ENCODE results near the gene SORBS2. TPM values are rescaled to one million over a fixed set of nuclear protein-coding genes. Genes with fewer than 3 reads are reported as not detected.

SORBS2 gene
- total RNA-seq, 1 donor from 2014 or later = 33.6 TPM

GRCh38 chr4:185695743-185696142 lies 116.3 kb downstream of the SORBS2 start:
- no peak overlapping the region for H3K4me3 Mint-ChIP-seq (ENCODE audit: unreplicated experiment)
- no peak for DNase-seq (ENCODE audit: extremely low spot score, unreplicated experiment)
- H3K9me3 Mint-ChIP-seq (ENCODE audit: unreplicated experiment) = no peaks in the 10 kb centered on the region
- H3K36me3 Mint-ChIP-seq (ENCODE audit: unreplicated experiment) = no peaks in the 10 kb centered on the region
- no peak overlapping the region for H3K27ac Mint-ChIP-seq (ENCODE audit: unreplicated experiment)
- TF ChIP-seq CTCF (IDR thresholded peaks at IDR 0.05) = no peak
- H3K27me3 Mint-ChIP-seq (ENCODE audit: unreplicated experiment) = no peaks in the 10 kb centered on the region
- peaks cover 10% of the 10 kb centered on the region for H3K4me1 Mint-ChIP-seq (ENCODE audit: unreplicated experiment)

DNA sequence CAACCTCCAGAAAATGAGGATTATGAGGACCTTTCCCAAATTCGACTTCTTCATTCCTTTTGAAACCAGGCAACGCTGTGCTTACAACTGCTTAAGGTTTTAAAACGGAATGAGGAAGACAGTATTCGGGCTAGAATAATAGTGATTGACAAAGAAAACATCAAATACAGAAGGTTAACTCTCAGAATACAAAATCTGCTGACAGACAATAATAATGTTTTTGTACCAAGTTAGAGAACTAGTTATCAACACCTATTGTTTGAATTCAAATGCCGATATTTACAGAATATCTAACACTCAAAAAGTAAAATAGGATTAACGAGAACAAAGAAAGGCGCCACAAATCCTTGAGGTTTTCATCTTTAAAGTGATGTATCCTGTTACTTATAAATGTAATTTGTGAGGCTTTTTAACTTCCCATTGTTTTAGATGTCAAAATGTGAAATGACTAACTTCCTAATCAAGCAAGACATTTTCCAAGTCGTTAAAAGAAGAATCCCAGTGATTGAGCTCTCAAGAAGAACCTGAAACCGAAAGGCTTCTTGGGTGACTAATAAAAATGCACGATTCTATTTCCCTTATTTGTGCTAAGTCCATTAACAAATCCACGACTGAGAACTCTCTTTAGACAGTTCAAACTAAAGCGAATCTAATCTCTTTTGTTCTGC lies 118.3 kb downstream of the SORBS2 start:
- no peak for TF ChIP-seq CTCF (IDR thresholded peaks at IDR 0.05)
- DNase-seq (ENCODE audit: extremely low spot score, unreplicated experiment) = no peak
- Mint-ChIP-seq H3K27me3 (ENCODE audit: unreplicated experiment) (no peaks in the 10 kb centered on the region), H3K9me3 (ENCODE audit: unreplicated experiment) (no peaks in the 10 kb centered on the region), H3K4me1 (ENCODE audit: unreplicated experiment) (no peaks in the 10 kb centered on the region), H3K4me3 (ENCODE audit: unreplicated experiment) (no peak overlapping the region), H3K36me3 (ENCODE audit: unreplicated experiment) (no peaks in the 10 kb centered on the region), H3K27ac (ENCODE audit: unreplicated experiment) (no peak overlapping the region)

- Mint-ChIP-seq H3K4me1 (ENCODE audit: unreplicated experiment) (peaks cover 3% of the 10 kb centered on the region), H3K9me3 (ENCODE audit: unreplicated experiment) (no peaks in the 10 kb centered on the region), H3K27ac (ENCODE audit: unreplicated experiment) (no peak overlapping the region), H3K4me3 (ENCODE audit: unreplicated experiment) (no peak overlapping the region), H3K27me3 (ENCODE audit: unreplicated experiment) (no peaks in the 10 kb centered on the region), H3K36me3 (ENCODE audit: unreplicated experiment) (no peaks in the 10 kb centered on the region)
- no peak for TF ChIP-seq CTCF (IDR thresholded peaks at IDR 0.05)
- DNase-seq (ENCODE audit: extremely low spot score, unreplicated experiment) = no peak
Measured at GRCh38 chr4:185689407-185689806, 122.6 kb downstream of the SORBS2 start.

- TF ChIP-seq CTCF (IDR thresholded peaks at IDR 0.05) = no peak
- no peaks in the 10 kb centered on the region for H3K9me3 Mint-ChIP-seq (ENCODE audit: unreplicated experiment)
- H3K4me1 Mint-ChIP-seq (ENCODE audit: unreplicated experiment) = peaks cover 9% of the 10 kb centered on the region
- no peak overlapping the region for H3K4me3 Mint-ChIP-seq (ENCODE audit: unreplicated experiment)
- H3K27me3 Mint-ChIP-seq (ENCODE audit: unreplicated experiment) = no peaks in the 10 kb centered on the region
- H3K27ac Mint-ChIP-seq (ENCODE audit: unreplicated experiment) = no peak overlapping the region
- no peaks in the 10 kb centered on the region for H3K36me3 Mint-ChIP-seq (ENCODE audit: unreplicated experiment)
- DNase-seq (ENCODE audit: extremely low spot score, unreplicated experiment) = no peak
Measured at GRCh38 chr4:185685804-185686203, 126.2 kb downstream of the SORBS2 start.

GRCh38 chr4:185683896-185684295 lies 128.1 kb downstream of the SORBS2 start:
- Mint-ChIP-seq H3K36me3 (ENCODE audit: unreplicated experiment) (no peaks in the 10 kb centered on the region), H3K27ac (ENCODE audit: unreplicated experiment) (no peak overlapping the region), H3K4me3 (ENCODE audit: unreplicated experiment) (no peak overlapping the region), H3K9me3 (ENCODE audit: unreplicated experiment) (no peaks in the 10 kb centered on the region), H3K4me1 (ENCODE audit: unreplicated experiment) (peaks cover 9% of the 10 kb centered on the region), H3K27me3 (ENCODE audit: unreplicated experiment) (no peaks in the 10 kb centered on the region)
- no peak for TF ChIP-seq CTCF (IDR thresholded peaks at IDR 0.05)
- DNase-seq (ENCODE audit: extremely low spot score, unreplicated experiment) = no peak

All from osteocyte (in vitro differentiated cells).